Uterus (tissue), 2 donors: ENCODE measurements around the gene MSRB3.

Experiments
- CTCF ChIP-seq, 4 experiments: fragments of 200-600 bp in 2 of 4; fragments of 450-650 bp in 2 of 4; sonication (generic) in 2 of 4; IDR thresholded peaks; one replicate each; pipeline ENCODE4 v1.5.1; 2016 to 2019; ENCODE audit warnings: antibody characterized with exemption in 4 of 4, mild to moderate bottlenecking in 2 of 4, moderate library complexity in 1 of 4
- POLR2A ChIP-seq, 2 donors: fragments of 450-650 bp; IDR thresholded peaks; one replicate each; pipeline ENCODE4 v1.6.1; 2016; ENCODE audit warnings: antibody characterized with exemption in 2 of 2, mild to moderate bottlenecking in 1 of 2, moderate library complexity in 1 of 2

GRCh38 chr12:65419284-65420072, 141.0 kb downstream of the MSRB3 start:
- TF ChIP-seq POLR2A (IDR thresholded peaks at IDR 0.05) (no peak), CTCF (IDR thresholded peaks at IDR 0.05) (no peak)
